ENCODE results near the gene HYAL3. TPM values are rescaled to one million over a fixed set of nuclear protein-coding genes. Genes with fewer than 3 reads are reported as not detected.

HYAL3 gene
- total and polyA plus RNA-seq, 2 donors (not counting 1 experiment from before 2014, with no cell fraction given) = 3.7 to 4.2 TPM

DNA sequence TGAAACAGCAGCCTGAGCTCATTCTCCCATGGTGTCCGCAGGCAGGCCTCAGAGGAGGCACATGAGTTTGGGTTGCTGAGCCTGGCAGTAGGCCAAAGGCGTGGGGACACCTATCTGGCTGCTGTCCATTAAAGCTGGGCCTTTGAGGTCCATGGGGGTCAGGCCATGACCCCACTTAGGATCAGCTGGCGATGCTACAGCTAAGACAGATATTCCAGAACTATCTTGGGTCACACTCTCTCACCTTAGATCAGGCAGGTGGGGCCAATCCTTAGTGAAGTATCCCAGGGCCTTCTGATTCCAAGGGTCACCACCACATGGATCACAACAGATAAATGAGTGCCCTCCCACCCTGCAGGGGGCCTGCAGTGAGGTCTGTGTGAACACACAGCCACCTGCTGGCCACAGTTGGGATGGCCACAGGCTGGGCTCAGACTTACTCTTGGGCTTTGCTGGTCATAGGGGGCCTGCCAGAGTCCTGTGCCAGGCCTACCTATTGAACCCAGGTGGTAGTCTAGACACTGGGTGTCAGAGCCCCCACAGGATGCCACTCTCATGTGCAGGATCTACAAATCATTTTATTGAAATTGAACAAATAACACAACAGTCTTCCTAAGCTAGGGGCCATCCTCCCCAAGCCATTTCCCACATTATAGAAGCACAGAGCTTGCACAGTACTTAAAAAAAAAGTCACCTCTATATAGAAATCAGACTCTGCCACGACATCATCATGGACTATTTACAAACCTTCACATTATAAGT, 25.3 kb upstream of the HYAL3 start:
- H3K79me2 ChIP-seq (ENCODE audit: control insufficient read depth, insufficient read depth, low read length) = peaks cover 21% of the 10 kb centered on the region

More for the DNA sequence above, 25.3 kb upstream of the HYAL3 start:
- H3K27me3 ChIP-seq (replicated peaks in 1 of 4; ENCODE audit: control extremely low read depth in 1 of 4, control insufficient read depth in 3 of 4, insufficient read depth in 4 of 4, low read length in 3 of 4) = no peaks in the 10 kb centered on the region
- no peak overlapping the region for H3K27ac ChIP-seq (ENCODE audit: low read length in 2 of 2)
- Mint-ChIP-seq H3K4me1 (peaks cover 44% of the 10 kb centered on the region), H3K4me3 (peak overlapping the region; percentile 26), H3K9me3 (ENCODE audit: insufficient read depth) (no peaks in the 10 kb centered on the region), H3K27ac (peak overlapping the region; percentile 54), H3K27me3 (no peaks in the 10 kb centered on the region)
- WGBS (ENCODE audit: insufficient coverage) = 86% methylated on average over 3 of the region's 4 CpGs
- DNase-seq (peak; percentile 70), ATAC-seq (ENCODE audit: low read depth) (peak; percentile 26)
- H4K20me1 ChIP-seq (ENCODE audit: control insufficient read depth, insufficient read depth, low read length, poor library complexity, severe bottlenecking) = peaks cover 11% of the 10 kb centered on the region
- TF ChIP-seq, protein P1, sequence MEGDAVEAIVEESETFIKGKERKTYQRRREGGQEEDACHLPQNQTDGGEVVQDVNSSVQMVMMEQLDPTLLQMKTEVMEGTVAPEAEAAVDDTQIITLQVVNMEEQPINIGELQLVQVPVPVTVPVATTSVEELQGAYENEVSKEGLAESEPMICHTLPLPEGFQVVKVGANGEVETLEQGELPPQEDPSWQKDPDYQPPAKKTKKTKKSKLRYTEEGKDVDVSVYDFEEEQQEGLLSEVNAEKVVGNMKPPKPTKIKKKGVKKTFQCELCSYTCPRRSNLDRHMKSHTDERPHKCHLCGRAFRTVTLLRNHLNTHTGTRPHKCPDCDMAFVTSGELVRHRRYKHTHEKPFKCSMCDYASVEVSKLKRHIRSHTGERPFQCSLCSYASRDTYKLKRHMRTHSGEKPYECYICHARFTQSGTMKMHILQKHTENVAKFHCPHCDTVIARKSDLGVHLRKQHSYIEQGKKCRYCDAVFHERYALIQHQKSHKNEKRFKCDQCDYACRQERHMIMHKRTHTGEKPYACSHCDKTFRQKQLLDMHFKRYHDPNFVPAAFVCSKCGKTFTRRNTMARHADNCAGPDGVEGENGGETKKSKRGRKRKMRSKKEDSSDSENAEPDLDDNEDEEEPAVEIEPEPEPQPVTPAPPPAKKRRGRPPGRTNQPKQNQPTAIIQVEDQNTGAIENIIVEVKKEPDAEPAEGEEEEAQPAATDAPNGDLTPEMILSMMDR (IDR thresholded peaks at IDR 0.05) = peak; percentile 83
- TF ChIP-seq EZH2 (IDR thresholded peaks at IDR 0.05; ENCODE audit: borderline replicate concordance, insufficient read depth, low read depth, low read length, poor library complexity, severe bottlenecking) = no peak
- peaks cover 27 to 47% of the 10 kb centered on the region in 2 donors for H3K4me1 ChIP-seq (ENCODE audit: control insufficient read depth in 2 of 2, insufficient read depth in 2 of 2, low read length in 2 of 2)
- POLR2A ChIA-PET = interaction anchor here (2.9 kb wide), 1 partner anchor 12 kb away, joined by 16 read pairs; no protein-coding TSS in a partner anchor
- peaks cover 0 to 3% (median 0%) of the 10 kb centered on the region in 3 donors for H3K9me3 ChIP-seq (ENCODE audit: control extremely low read depth in 1 of 3, control insufficient read depth in 2 of 3, insufficient read depth in 1 of 3, low read length in 2 of 3)
- intact Hi-C loops (cut with micrococcal nuclease) = loop anchor here (1.0 to 5.0 kb wide), 2 partner anchors 50 to 87 kb away; partner anchors contain the start of gene GNAI2
- H2AFZ ChIP-seq (ENCODE audit: insufficient read depth, low read depth, low read length, poor library complexity, severe bottlenecking) = no peak overlapping the region
- H3K9ac ChIP-seq (ENCODE audit: low read length) = no peak overlapping the region
- H3K4me3 ChIP-seq (ENCODE audit: control extremely low read depth in 1 of 5, extremely low read depth in 1 of 5, insufficient read depth in 1 of 5, low read depth in 2 of 5, low read length in 4 of 5) = no peak overlapping the region
- H3K4me2 ChIP-seq (replicated peaks; ENCODE audit: low read depth, low read length, poor library complexity, severe bottlenecking) = no peak overlapping the region
- CTCF ChIA-PET = interaction anchor here (0.7 to 3.1 kb wide), 16 partner anchors 10 to 130 kb away, joined by 3 to 28 read pairs (median 5); partner anchors contain the start of genes HYAL3, IFRD2 and NAA80
- H3K36me3 ChIP-seq (replicated peaks in 1 of 2; ENCODE audit: control extremely low read depth in 1 of 2, control insufficient read depth in 1 of 2, extremely low read depth in 1 of 2, insufficient read depth in 2 of 2, low read length in 1 of 2) = peaks cover 0 to 22% of the 10 kb centered on the region in 2 experiments

Measured in B cell (primary cell).